NCI-H2107 treated with DMSO at 0.1 percent for 48 hours (cell line): ENCODE data around the gene LRRC25.

Experiments used
- DNase-seq: peaks from one replicate; lab custom pipeline; 2025; ENCODE audit not compliant: unreplicated experiment; lab: John Stamatoyannopoulos, UW

The LRRC25 gene

DNA sequence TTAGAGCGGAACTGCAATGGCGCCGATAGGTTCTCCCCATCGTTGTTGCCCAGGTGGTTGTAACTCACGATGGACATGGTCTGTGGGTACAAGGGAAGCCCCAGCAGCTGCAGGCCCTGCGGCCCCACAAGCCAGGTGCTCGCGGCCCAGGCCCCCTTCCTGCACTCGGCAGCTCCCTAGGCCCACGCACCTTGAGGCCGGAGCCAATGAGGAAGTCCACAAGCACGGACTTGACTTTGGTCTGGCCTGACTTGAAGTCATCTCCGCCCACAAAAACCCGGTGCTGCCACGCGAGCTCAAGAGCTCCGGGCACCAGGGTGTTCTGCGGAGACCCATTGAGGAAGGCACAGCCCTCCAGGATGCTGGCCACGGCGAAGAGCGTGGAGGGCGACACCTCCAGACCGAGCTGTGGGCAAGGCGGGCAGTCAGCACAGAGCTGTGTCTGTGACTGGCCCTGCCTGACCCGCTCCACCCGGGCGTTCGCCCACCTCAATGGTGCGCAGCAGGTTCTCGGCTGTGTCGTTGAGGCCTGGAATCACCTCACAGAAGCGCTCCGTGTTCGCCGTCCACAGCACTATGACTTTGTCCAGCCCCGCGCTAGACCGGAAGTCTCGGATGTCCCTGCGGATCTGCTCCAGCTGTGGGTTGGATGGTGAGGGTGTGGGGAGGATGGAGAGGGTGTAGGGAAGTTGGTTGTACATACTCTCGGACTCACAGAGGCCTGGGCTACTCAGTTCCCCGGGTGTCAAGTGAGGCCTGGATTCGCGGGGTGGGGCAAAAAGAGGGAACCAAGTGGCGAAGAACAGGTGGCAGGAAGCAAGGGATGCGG, 38.6 kb upstream of the LRRC25 start:
- DNase-seq, result no peak

DNA sequence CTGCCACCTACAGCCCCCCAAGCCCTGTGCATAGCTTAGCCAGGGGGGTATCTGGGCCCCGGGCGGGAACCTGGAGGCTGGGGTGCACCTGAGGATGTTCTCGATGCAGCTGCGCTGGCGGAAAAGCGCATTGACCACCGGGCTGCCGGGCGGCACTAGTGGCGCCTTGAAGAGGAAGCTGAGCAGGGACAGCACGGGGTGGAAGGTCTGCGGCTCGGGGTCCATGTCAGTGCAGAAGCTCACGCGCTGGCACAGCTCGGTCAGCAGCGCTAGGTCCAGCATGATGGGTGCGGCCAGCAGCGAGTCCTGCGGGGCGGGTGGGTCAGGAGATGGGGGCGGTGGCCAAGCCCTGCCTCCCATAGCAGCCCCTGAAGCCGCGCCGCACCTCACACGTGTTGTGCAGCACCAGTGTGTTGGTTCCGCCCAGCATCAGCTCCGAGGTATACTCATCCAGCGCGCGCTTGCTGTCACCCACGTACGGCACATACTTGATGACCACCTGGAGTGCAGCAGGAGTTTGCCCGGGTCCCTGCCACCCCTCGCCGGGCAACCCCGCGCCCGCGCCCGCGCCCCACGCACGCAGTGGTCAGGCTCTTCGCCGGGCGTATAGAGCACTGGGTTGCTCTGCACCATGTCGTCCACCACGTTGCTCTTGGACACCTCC, 37.9 kb upstream of the LRRC25 start:
- no peak for DNase-seq

DNA sequence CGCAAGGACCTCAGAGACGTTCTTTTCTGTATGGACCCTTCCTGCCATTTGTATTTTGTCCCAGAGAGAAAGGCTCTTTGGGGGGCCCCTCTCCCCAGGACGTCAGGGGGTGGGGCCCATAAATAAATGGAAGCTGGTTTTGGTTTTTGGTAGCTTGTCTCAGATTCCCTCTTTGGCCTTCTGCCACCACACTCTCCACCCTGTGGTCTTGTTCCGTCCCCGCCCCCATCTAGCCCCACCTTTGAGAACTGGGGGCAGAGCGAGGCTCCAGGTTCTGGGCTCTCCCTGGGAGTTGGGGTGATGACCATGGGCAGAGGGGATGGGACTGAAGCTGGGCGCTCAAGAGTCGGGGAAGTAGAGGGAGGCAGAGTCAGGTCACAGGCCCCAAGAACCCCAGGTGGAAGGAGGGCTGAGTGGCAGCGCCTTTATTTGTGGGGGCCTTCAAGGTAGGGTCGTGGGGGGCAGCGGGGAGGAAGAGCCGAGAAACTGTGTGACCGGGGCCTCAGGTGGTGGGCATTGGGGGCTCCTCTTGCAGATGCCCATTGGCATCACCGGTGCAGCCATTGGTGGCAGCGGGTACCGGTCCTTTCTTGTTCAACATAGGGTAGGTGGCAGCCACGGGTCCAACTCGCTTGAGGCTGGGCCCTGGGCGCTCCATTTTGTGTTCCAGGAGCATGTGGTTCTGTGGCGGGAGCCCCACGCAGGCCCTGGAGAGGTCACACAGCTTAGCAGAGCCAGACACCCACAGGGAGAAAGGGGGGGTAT, 37.2 kb upstream of the LRRC25 start:
- DNase-seq, result no peak

DNA sequence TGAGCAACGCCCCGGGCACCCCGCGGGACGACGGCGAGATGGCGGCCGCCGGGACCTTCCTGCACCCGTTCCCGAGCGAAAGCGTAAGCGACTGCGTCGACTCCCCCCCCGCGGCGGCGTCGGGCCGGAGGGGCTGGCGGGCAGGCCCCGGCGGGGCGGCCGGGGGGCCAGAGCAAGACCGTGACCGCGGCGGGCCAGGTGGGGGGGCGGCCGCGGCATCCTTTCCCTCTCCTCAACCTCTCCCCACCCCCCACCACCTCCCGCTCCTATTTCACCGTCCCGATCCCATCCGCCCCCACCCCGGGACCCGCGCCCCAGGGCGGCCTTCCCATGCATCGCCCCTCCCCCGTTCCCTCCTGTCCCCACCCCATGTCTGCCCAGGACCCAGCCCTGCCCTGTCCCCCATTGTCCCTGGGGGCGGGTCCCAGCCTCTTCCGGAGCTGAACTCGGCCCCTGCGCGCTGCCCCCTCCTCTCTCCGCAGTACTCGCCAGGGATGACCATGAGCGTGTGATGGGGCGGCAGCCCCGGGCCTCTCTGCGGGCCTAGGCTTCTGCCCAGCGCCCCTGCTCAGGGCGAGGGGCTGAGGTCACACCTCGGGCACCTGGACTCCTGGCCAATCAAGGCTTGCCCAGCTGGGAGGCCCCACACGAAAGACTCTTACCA, 36.4 kb upstream of the LRRC25 start:
- no peak for DNase-seq

- no peak for DNase-seq
Measured at GRCh38 chr19:18433015-18433691, 35.7 kb upstream of the LRRC25 start.

DNA sequence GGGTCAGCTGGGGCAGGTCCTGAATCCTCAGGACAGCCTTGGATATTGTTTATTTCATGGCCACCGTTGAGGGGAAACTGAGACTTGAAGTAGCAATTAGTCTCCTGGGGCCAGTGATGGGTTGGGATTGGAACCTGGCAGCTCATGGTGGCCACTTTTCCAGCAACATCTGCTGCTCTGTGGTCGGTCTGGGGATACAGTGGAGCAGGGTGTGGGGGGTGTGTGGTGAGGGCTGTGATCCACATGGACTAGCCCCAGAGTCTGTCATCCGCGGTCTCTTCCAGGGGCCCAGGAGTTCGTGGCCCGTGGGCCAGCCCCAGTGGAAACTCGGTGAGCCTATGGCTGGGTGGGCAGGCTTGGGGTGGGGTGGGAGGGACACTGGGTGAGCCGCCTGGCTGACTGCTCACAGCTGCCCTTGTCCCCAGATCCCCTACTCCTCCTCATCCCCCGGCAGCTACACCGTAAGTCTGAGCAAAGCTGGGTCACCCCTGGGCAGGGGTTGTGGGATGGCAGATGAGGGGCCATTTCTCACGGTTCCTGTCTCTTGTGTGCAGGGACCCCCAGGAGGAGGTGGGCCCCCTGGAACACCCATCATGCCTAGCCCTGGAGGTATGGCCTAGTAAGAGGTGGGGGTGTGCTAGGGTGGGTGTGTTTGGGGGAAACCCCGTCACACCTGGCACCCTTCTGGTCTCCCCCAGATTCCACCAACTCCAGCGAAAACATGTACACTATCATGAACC, 35.0 kb upstream of the LRRC25 start:
- no peak for DNase-seq

DNA sequence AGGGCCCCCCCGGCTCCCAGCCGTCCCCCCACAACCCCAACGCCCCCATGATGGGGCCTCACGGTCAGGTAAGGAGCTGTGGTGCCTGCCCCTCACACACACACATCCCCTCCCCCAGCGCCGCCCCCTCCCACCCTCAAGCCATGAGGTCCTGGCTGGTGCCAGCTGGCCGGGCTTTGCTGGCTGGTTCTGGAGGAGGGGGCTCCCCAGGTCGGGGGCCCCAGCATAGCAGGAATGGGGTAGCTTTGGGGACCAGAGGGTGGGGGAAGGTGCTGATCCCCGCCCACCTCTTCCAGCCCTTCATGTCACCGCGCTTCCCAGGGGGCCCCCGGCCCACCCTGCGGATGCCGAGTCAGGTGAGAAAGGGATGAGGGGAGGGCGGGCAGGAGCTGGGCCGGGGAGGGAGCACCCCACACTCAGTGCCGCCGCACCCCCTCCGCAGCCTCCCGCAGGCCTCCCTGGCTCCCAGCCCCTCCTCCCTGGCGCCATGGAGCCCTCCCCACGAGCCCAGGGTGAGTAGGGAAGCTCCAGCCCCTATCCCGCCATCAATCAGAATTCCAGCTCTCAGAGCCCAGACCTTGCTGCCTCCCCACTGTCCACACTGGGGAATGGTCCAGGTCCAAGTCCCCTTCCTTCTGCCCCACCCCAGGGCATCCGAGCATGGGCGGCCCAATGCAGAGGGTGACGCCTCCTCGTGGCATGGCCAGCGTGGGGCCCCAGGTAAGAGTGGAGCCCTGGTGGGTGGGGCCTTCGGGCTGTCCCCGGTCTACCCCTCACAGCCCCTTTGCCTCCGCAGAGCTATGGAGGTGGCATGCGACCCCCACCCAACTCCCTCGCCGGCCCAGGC, 34.2 kb upstream of the LRRC25 start:
- no peak for DNase-seq

DNA sequence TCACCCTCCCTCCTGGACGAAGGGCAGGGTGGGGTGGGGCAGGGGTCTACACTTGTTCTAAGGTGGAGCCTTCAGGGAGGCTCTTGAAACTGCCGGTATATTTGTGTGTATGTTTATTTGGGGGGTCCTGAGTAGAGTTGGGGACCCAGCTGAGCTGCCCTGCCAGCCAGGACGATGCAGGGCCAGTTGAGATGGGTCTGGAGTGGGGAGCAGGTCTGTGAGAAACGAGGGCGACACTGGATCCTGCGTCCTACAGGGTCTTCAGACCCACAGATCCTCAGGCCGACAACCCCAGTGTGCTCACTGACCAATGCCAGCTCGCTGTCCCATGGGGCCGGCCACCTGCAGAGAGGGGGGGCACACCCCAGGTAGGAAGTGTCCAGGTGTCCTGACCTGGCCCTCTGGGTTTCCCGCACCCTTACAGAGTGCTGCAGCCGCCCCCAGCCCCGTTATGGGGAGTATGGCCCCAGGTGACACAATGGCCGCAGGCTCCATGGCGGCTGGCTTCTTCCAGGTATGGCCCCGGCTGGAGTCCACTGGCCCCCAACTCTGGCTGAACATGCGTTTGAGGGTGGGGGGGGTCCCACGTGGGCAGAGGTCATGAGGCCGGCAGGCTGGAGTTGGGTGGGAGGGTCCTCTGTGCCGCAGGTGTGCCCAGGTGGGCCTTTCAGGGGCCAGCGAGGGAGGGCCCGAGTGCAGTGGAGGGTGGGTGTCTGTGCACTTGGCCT, 33.2 kb upstream of the LRRC25 start:
- DNase-seq, result no peak

DNA sequence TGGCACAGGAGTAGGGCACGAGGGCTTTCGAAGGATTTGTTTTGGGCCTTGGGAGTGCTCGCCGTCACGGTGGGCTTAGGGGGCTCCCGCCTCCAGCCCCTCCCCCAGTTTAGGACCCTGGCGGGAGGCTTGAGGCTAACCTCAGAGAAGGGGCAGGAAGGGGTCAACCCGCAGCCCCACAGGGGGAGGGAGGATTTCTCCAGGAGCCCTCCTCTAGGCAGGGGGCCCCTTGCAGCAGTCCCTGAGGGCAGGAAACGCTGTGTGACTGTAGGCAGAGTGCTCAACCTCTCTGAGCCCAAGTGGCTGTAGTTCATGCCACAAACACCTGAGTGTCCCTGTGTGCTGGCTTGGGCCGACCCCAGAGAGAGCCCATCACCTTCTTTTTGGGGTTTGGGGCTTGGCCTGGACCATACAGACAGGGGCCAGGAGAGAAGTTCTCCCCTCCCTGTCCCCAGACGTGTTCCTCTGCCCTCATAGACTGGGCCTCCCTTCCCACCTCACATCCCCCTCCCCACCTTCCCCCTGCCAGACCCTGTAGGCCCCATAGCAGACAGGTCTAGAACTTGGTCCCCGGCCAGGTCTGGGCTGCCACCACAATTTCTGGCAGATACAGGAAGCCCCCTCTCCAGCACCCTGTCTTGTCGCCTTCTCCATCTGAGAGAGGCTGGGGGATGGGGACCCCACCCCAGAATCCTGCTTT, 32.4 kb upstream of the LRRC25 start:
- no peak for DNase-seq

- peak; percentile 49 for DNase-seq
Measured at GRCh38 chr19:18428787-18429674, 31.6 kb upstream of the LRRC25 start.

DNA sequence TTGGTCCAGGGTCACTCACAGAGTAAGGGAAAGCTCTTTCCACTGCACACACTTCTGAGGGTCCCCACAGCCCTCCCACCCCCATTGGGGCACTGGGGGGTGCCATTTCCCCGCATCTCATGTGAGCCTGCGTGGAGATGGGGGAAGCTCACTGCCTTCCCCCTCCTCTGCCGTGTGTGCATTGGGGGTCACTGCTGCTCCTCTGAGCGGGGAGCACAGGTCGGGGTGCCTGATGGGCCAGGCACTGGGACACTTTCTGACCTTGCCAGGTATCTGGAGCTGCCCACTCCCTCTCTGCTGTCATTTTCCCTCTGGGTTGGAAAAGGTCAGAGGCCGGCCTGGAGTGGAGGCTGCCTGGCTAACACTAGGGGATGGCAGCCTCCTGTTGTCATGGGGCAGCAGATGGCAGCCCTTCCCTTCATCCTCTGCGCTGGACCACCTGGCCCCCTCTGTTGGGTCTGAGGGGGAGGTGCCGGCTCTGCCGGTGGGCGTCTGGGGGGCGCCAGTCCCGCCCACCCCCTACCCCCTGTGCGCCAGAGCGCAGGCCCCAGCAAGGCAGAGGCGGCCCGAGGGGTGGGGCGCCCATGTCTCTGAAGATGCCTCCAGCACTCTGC, 30.9 kb upstream of the LRRC25 start:
- no peak for DNase-seq

GRCh38 chr19:18427743-18428113, 30.3 kb upstream of the LRRC25 start:
- no peak for DNase-seq

DNA sequence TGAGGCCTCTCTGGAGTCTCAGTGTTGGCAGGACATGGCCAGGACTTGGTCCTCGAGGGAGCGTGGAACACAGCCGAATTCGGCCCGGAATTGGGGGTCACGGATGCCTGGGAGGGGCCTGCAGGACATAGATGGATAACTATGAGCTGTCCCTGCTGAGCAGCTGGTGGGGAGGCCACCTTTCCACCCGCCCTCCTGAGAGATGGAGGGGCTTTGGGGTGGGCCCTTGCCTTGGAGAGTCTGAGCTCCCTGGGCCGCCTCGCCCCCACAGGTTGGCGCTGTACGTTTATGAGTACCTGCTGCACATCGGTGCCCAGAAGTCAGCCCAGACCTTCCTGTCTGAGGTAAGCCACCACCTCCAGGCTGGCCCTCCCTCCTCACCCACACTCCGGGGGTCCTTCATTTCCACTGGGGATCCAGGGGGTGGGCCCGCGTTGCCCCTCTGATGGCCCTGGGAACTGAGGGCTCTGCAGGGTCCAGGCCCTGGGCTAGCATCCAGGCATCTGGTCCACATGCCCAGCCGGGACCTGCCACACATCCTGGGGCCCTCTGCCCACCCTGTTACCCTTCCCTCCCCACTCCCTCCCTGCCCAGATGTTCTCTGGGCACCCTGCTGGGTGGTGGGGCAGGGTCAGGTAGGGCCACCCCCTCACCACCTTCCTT, 29.8 kb upstream of the LRRC25 start:
- DNase-seq, result no peak

GRCh38 chr19:18426416-18426767, 29.0 kb upstream of the LRRC25 start:
- DNase-seq, result no peak

GRCh38 chr19:18425515-18426415, 28.3 kb upstream of the LRRC25 start:
- no peak for DNase-seq
